ENCODE measurements around the gene SPRED3.

- TF ChIP-seq EP300 (IDR thresholded peaks at IDR 0.05; ENCODE audit: borderline replicate concordance) (no peak), FOXM1 (IDR thresholded peaks at IDR 0.05; ENCODE audit: borderline replicate concordance, low read depth) (no peak), EGR1 (IDR thresholded peaks at IDR 0.05) (no peak), REST (IDR thresholded peaks at IDR 0.05; ENCODE audit: low read depth) (no peak), YY1 (IDR thresholded peaks at IDR 0.05; ENCODE audit: low read depth) (no peak), TCF12 (IDR thresholded peaks at IDR 0.05; ENCODE audit: low read depth) (no peak), MAX (IDR thresholded peaks at IDR 0.05) (no peak), ZBTB7A (IDR thresholded peaks at IDR 0.05; ENCODE audit: low read depth) (no peak), NFIC (IDR thresholded peaks at IDR 0.05) (no peak), CREB1 (IDR thresholded peaks at IDR 0.05; ENCODE audit: low read depth) (no peak), CEBPB (IDR thresholded peaks at IDR 0.05) (no peak), RAD21 (IDR thresholded peaks at IDR 0.05; ENCODE audit: low read depth) (no peak)
These were observed 10.6 kb downstream of the SPRED3 start for GRCh38 chr19:38399081-38399480.

Data from Ishikawa (cell line).